Type B pancreatic cell (in vitro differentiated cells): ENCODE measurements around the gene EIF4E3. TPM values are rescaled to one million over a fixed set of nuclear protein-coding genes. Genes with fewer than 3 reads are reported as not detected.
A peak's percentile ranks its signal among the peaks of the same experiment; 100 is the strongest.

Experiments
- DNase-seq: peaks from one replicate; pipeline ENCODE4 v3.0.0; 2021; ENCODE audit warnings: mixed read lengths; ENCODE audit not compliant: unreplicated experiment; ENCODE audit errors: extremely low spot score
- H3K27ac Mint-ChIP-seq: 2 replicates; pipeline ENCODE4 v1.8.0; 2021; ENCODE audit warnings: mild to moderate bottlenecking, mixed read lengths
- H3K27me3 Mint-ChIP-seq: 2 replicates; pipeline ENCODE4 v1.8.0; 2021; ENCODE audit warnings: mixed read lengths
- H3K36me3 Mint-ChIP-seq: 2 replicates; pipeline ENCODE4 v1.8.0; 2021; ENCODE audit warnings: mixed read lengths
- H3K4me1 Mint-ChIP-seq: one replicate; pipeline ENCODE4 v1.8.0; 2021; ENCODE audit warnings: mixed read lengths; ENCODE audit not compliant: unreplicated experiment
- H3K4me3 Mint-ChIP-seq: 2 replicates; pipeline ENCODE4 v1.8.0; 2021; ENCODE audit warnings: mild to moderate bottlenecking, mixed read lengths
- H3K9me3 Mint-ChIP-seq: 2 replicates; pipeline ENCODE4 v1.8.0; 2021; ENCODE audit warnings: mixed read lengths
- total RNA-seq: library from RNA; stranded (reverse); gene quantifications from 2 replicates; pipeline ENCODE4 v1.2.1, GENCODE V29; 2021; ENCODE audit warnings: low replicate concordance
- TF ChIP-seq, protein P1 (sequence below): fragments of 200-600 bp; sonication (generic); conservative IDR thresholded peaks from 2 replicates; pipeline ENCODE4 v1.5.0; 2021; ENCODE audit warnings: antibody characterized with exemption, mild to moderate bottlenecking

EIF4E3 gene
- total RNA-seq, 1 donor from 2014 or later = 16.2 TPM

DNA sequence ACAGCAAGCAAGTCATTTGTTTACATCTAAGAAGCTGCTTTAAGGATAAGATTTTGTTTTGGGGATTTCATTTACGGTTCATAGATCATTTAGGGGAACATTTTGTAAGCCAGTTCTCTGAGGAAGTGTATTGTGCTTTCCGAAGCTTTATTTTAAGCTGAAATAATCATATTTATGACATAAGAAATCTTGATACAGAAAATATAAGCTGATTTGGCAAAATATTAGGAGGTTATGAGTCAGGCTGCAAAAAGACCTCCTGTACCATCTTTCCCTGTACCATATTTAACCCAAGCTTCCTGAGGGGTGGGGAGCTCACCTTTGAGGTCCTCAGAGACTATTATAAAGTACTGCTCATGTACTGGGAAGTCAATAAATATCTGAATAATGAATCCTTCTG lies 8.1 kb upstream of the EIF4E3 start:
- peaks cover 7% of the 10 kb centered on the region for H3K27me3 Mint-ChIP-seq
- TF ChIP-seq, protein P1, sequence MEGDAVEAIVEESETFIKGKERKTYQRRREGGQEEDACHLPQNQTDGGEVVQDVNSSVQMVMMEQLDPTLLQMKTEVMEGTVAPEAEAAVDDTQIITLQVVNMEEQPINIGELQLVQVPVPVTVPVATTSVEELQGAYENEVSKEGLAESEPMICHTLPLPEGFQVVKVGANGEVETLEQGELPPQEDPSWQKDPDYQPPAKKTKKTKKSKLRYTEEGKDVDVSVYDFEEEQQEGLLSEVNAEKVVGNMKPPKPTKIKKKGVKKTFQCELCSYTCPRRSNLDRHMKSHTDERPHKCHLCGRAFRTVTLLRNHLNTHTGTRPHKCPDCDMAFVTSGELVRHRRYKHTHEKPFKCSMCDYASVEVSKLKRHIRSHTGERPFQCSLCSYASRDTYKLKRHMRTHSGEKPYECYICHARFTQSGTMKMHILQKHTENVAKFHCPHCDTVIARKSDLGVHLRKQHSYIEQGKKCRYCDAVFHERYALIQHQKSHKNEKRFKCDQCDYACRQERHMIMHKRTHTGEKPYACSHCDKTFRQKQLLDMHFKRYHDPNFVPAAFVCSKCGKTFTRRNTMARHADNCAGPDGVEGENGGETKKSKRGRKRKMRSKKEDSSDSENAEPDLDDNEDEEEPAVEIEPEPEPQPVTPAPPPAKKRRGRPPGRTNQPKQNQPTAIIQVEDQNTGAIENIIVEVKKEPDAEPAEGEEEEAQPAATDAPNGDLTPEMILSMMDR = no peak
- no peaks in the 10 kb centered on the region for H3K36me3 Mint-ChIP-seq

DNA sequence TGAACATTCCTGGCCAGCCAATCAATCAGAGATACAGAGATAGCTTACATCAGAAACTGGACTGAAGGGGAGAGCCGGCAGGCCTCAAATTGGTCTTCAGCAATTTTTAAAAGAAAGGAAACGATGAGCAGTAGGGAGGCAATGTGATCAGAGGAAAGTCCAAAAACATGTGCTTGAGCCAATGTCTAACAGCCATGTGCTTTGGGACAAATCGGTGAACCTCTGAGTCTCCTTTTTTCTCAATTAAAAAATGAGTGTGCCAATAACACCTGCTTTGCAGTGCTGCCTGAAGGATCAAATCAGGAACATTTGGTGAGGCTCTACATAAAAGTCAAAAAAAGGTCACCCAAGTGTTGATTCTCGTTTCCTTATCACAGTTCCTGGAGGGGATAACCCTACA lies 7.4 kb upstream of the EIF4E3 start:
- H3K27ac Mint-ChIP-seq = no peak overlapping the region
- H3K9me3 Mint-ChIP-seq = no peaks in the 10 kb centered on the region
- H3K4me3 Mint-ChIP-seq = no peak overlapping the region
- peaks cover 10% of the 10 kb centered on the region for H3K27me3 Mint-ChIP-seq
- H3K4me1 Mint-ChIP-seq = peaks cover 10% of the 10 kb centered on the region
- TF ChIP-seq, protein P1 = no peak
- no peaks in the 10 kb centered on the region for H3K36me3 Mint-ChIP-seq
- DNase-seq = no peak

More for the DNA sequence above, 8.1 kb upstream of the EIF4E3 start:
- Mint-ChIP-seq H3K4me1 (peaks cover 10% of the 10 kb centered on the region), H3K4me3 (no peak overlapping the region), H3K9me3 (no peaks in the 10 kb centered on the region), H3K27ac (no peak overlapping the region)
- no peak for DNase-seq

DNA sequence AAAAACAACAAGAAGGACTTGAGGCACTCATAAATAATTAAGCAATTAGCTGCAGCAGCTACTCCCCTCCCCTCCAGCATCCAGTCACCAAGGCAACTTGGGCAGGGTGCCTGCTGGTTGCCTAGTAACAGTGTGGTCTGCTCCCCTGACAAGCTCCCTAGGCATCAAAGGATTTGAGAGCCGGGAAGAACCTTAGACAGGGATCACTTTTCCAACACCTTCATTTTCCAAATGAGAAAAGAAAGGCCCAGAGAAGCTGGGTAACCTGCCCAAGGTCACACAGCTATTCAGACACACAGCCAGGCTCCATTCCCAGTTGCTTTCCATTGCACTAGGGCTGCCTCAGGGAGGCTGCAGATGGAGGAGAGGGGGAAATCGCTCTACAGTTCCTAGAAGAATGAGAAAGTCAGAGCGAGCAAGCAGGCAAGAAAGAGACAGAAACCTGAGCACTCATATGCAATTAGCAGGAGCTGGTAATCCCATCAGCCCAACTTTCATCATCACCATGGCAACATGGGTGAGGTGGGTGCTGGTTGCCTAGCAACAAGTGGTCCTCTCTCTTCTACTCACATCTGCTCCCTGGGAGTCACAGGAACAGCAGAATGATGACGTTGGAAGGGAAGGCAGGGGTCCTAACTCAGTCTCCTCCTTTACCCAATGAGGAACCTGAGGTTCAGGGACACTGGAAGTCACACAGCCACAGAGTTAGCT lies 3.6 kb upstream of the EIF4E3 start:
- TF ChIP-seq, protein P1 = no peak
- Mint-ChIP-seq H3K36me3 (no peaks in the 10 kb centered on the region), H3K9me3 (no peaks in the 10 kb centered on the region), H3K4me3 (no peak overlapping the region), H3K27me3 (peaks cover 20% of the 10 kb centered on the region), H3K4me1 (peaks cover 21% of the 10 kb centered on the region), H3K27ac (no peak overlapping the region)
- DNase-seq = no peak

DNA sequence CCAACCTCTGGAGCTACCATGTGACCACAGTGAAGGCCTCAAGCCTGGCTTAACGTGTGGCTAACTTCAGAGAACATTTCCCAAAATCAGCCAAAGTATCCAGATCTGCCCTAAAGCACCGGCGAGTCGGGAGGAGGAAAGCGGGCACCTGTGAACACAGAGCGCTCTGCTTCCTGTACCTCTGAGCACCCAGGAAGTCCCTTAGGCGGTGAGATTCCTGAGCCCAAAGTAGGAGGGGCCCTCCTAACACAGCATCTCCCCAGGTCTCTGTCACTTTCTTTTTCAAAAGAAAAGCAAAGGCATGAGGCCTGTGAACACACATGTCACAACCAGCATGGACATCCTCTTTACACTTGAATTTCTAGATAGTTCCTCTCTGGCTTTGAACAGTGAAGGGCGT lies 944 bp upstream of the EIF4E3 start:
- no peak for DNase-seq

DNA sequence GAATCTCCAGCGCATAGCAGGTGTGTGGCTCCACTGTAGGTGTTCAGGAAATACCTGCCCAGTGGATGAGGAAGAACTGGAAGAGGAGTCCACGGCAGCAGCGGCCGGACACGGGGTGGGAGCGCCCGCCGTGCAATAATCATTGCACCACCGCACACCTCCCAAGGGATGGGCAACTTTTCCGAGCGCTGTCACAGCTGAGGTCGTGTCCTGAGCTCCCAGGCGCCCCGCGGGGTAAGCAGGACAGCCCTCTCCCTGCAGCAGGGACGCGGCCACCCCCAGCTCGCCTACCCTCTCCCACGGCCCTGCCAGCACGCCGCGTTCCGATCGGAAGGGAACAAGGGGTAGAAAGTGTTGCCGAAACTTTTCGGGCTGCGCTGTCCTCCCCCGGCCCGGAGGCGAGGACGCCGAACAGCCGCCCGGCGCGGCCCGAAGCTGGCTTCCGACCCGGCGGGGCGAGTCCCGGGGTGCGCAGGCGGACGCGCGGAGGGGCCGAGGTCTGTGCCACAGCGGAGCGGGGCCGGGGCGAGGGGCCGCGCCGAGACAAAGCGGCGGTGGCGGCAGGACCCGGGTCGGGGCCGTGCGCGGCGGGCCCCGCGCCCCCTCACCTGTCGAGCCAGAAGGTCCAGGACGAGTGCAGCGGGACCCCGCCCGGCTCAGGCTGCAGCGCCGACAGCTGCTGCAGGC lies 475 bp downstream of the EIF4E3 start:
- Mint-ChIP-seq H3K36me3 (peaks cover 9% of the 10 kb centered on the region), H3K27ac (peak overlapping the region; percentile 57), H3K9me3 (no peaks in the 10 kb centered on the region), H3K4me1 (peaks cover 19% of the 10 kb centered on the region), H3K4me3 (peak overlapping the region; percentile 90), H3K27me3 (peaks cover 45% of the 10 kb centered on the region)
- TF ChIP-seq, protein P1 = no peak
- DNase-seq = peak; percentile 72

More for the DNA sequence above, 944 bp upstream of the EIF4E3 start:
- H3K4me3 Mint-ChIP-seq = peak overlapping the region; percentile 85
- peaks cover 3% of the 10 kb centered on the region for H3K36me3 Mint-ChIP-seq
- TF ChIP-seq, protein P1 = no peak
- H3K27ac Mint-ChIP-seq = peak overlapping the region; percentile 85
- H3K4me1 Mint-ChIP-seq = peaks cover 24% of the 10 kb centered on the region
- H3K9me3 Mint-ChIP-seq = no peaks in the 10 kb centered on the region
- peaks cover 40% of the 10 kb centered on the region for H3K27me3 Mint-ChIP-seq
